Left colon (tissue), 2 donors: ENCODE results near the gene DACT2. TPM values are rescaled to one million over a fixed set of nuclear protein-coding genes. Genes with fewer than 3 reads are reported as not detected.
"Not testable (repeated sequence)": the region's sequence is repeated elsewhere in the genome, so short reads cannot be mapped to it uniquely, and the experiment has no call there.

Experiments
- ATAC-seq: fragments of 200-7000 bp; cut with Tn5 transposase; one replicate; pipeline ENCODE4 v1.9.1; 2020; ENCODE audit warnings: mild to moderate bottlenecking, moderate library complexity
- DNase-seq, 2 donors: peaks; one replicate each; pipeline ENCODE4 v3.0.0-alpha.2; 2020
- intact Hi-C, 2 donors: fragments of 100-400 bp; cut with DNase I in 1 of 2; cut with micrococcal nuclease in 1 of 2; formaldehyde crosslinking; loops; one replicate each; pipeline versions ENCODE4 v1.11.2 to v1.14.0; 2022; cut with DNase I, micrococcal nuclease
- total RNA-seq, 2 donors: library from RNA; stranded (reverse); fragmentation: NEBNext Ultra II Directional; extraction: Animal tissue kit (Norgen Biotek cat#: 25700); gene quantifications; one replicate each; pipeline ENCODE4 v1.2.1, GENCODE V29; 2021
- donor health status: DM: no; HTN: no; CAD: no.
- donor health status: DM: yes; HTN: yes; CAD: no.

The DACT2 gene
- total RNA-seq, 2 donors from 2014 or later = 1.9 to 2.5 TPM

GRCh38 chr6:168333491-168333890, 13.9 kb upstream of the DACT2 start:
- DNase-seq = peak; percentile 80 to 86
- ATAC-seq = peak; percentile 93
- intact Hi-C loops = no loop called here

- no peak for DNase-seq
- ATAC-seq = peak; percentile 75
- intact Hi-C loops = no loop called here
Measured at GRCh38 chr6:168333039-168333438, 13.5 kb upstream of the DACT2 start.

- ATAC-seq (no peak), DNase-seq (no peak)
Measured at GRCh38 chr6:168332020-168332419, 12.4 kb upstream of the DACT2 start.

GRCh38 chr6:168331058-168331457, 11.5 kb upstream of the DACT2 start:
- ATAC-seq (no peak), DNase-seq (no peak)
- intact Hi-C loops = no loop called here

More at GRCh38 chr6:168332020-168332419, 12.4 kb upstream of the DACT2 start:
- intact Hi-C loops = no loop called here

- no peak for DNase-seq
- intact Hi-C loops = no loop called here
- no peak for ATAC-seq
Measured at GRCh38 chr6:168330403-168330802, 10.8 kb upstream of the DACT2 start.

- intact Hi-C loops = no loop called here
- ATAC-seq = no peak
- DNase-seq = no peak
Measured at GRCh38 chr6:168328086-168328485, 8.5 kb upstream of the DACT2 start.

- intact Hi-C loops = no loop called here
- DNase-seq (no peak), ATAC-seq (no peak)
Measured at GRCh38 chr6:168326294-168327261, 7.0 kb upstream of the DACT2 start.

- ATAC-seq = no peak
- intact Hi-C loops = no loop called here
- no peak for DNase-seq
Measured at GRCh38 chr6:168322966-168323365, 3.4 kb upstream of the DACT2 start.

GRCh38 chr6:168320634-168321033, 1.1 kb upstream of the DACT2 start:
- intact Hi-C loops = no loop called here
- ATAC-seq = no peak
- DNase-seq = no peak

GRCh38 chr6:168318579-168319278, 848 bp downstream of the DACT2 start:
- DNase-seq = no peak

GRCh38 chr6:168318090-168318489, 1.5 kb downstream of the DACT2 start:
- intact Hi-C loops = no loop called here
- peak; percentile 52 for ATAC-seq

More at GRCh38 chr6:168318579-168319278, 848 bp downstream of the DACT2 start:
- intact Hi-C loops = no loop called here
- ATAC-seq = peak; percentile 57

GRCh38 chr6:168315596-168315995, 4.0 kb downstream of the DACT2 start:
- no peak for DNase-seq
- intact Hi-C loops = no loop called here
- no peak for ATAC-seq

More at GRCh38 chr6:168318090-168318489, 1.5 kb downstream of the DACT2 start:
- no peak for DNase-seq

- ATAC-seq = no peak
- no peak for DNase-seq
- intact Hi-C loops = no loop called here
Measured at GRCh38 chr6:168314948-168315347, 4.6 kb downstream of the DACT2 start.

- intact Hi-C loops = no loop called here
- ATAC-seq (no peak), DNase-seq (no peak)
Measured at GRCh38 chr6:168314021-168314420, 5.6 kb downstream of the DACT2 start.

- DNase-seq = peak in 1 of 2 donors; percentile 45
- intact Hi-C loops = no loop called here
- ATAC-seq = peak; percentile 91
Measured at GRCh38 chr6:168313431-168314011, 6.1 kb downstream of the DACT2 start.

GRCh38 chr6:168312125-168312507, 7.5 kb downstream of the DACT2 start:
- DNase-seq, intact Hi-C loops, ATAC-seq: not testable (repeated sequence)

- ATAC-seq (no peak), DNase-seq (no peak)
- intact Hi-C loops = no loop called here
Measured at GRCh38 chr6:168311410-168312124, 8.0 kb downstream of the DACT2 start.

GRCh38 chr6:168310945-168311344, 8.6 kb downstream of the DACT2 start:
- DNase-seq = no peak
- ATAC-seq = no peak
- intact Hi-C loops = no loop called here

GRCh38 chr6:168310403-168310802, 9.2 kb downstream of the DACT2 start:
- no peak for ATAC-seq
- no peak for DNase-seq
- intact Hi-C loops = no loop called here
